MCF 10A (cell line): ENCODE data around the gene IL13RA1. TPM values are rescaled to one million over a fixed set of nuclear protein-coding genes. Genes with fewer than 3 reads are reported as not detected.
A peak's percentile ranks its signal among the peaks of the same experiment; 100 is the strongest.

Source experiments
- BruUV-seq: library from RNA; stranded (reverse); fragments of 400-500 nt; replicated peaks from 2 replicates; lab custom pipeline; 2021; lab: Mats Ljungman, UMichigan
- CTCF ChIA-PET: fragments of 300-600 bp; sonication (Branson Sonifier 250); formaldehyde crosslinking; extraction: SDS; loops from one replicate; lab custom pipeline; 2021; ENCODE audit warnings: antibody characterized with exemption, inconsistent platforms; lab: Yijun Ruan, JAX
- POLR2A ChIA-PET: fragments of 300-600, 350-650 bp; sonication (Branson Sonifier 250); formaldehyde crosslinking; extraction: SDS; loops from one replicate; lab custom pipeline; 2020; ENCODE audit warnings: antibody characterized with exemption, inconsistent platforms; lab: Yijun Ruan, JAX
- DNase-seq: peaks from one replicate; pipeline ENCODE4 v3.0.0-alpha.2; 2018; ENCODE audit not compliant: unreplicated experiment
- H3K27ac Mint-ChIP-seq: one replicate; pipeline ENCODE4 v1.8.0; 2022; ENCODE audit warnings: mild to moderate bottlenecking, low read depth, mixed read lengths; ENCODE audit not compliant: unreplicated experiment
- H3K27me3 Mint-ChIP-seq: one replicate; pipeline ENCODE4 v1.8.0; 2022; ENCODE audit warnings: mixed read lengths; ENCODE audit not compliant: insufficient read depth, unreplicated experiment
- H3K36me3 Mint-ChIP-seq: one replicate; pipeline ENCODE4 v1.8.0; 2022; ENCODE audit warnings: mild to moderate bottlenecking, moderate library complexity, mixed read lengths; ENCODE audit not compliant: insufficient read depth, unreplicated experiment
- H3K4me1 Mint-ChIP-seq: one replicate; pipeline ENCODE4 v1.8.0; 2022; ENCODE audit warnings: mixed read lengths; ENCODE audit not compliant: insufficient read depth, unreplicated experiment
- H3K4me3 Mint-ChIP-seq: one replicate; pipeline ENCODE4 v1.8.0; 2022; ENCODE audit warnings: mild to moderate bottlenecking, moderate library complexity, mixed read lengths; ENCODE audit not compliant: unreplicated experiment
- H3K9me3 Mint-ChIP-seq: one replicate; pipeline ENCODE4 v1.8.0; 2022; ENCODE audit warnings: mixed read lengths; ENCODE audit not compliant: unreplicated experiment
- intact Hi-C: fragments of 100-400 bp; cut with micrococcal nuclease; formaldehyde crosslinking; loops from 2 replicates; pipeline ENCODE4 v1.14.1; 2022
- total RNA-seq: library from RNA; stranded (reverse); gene quantifications from 2 replicates; pipeline ENCODE4 v1.2.3, GENCODE V29; 2022
- TF ChIP-seq, protein P1 (sequence below): fragments of 200-600 bp; IDR thresholded peaks from one replicate; pipeline ENCODE4 v1.8.0; 2022; ENCODE audit warnings: antibody characterized with exemption, mild to moderate bottlenecking; ENCODE audit not compliant: unreplicated experiment

The IL13RA1 gene
- total RNA-seq, 1 experiment from 2014 or later = 27.4 TPM

GRCh38 chrX:118724365-118724764 lies 3.0 kb upstream of the IL13RA1 start:
- H3K27ac Mint-ChIP-seq = no peak overlapping the region
- ChIA-PET POLR2A (interaction anchor here (0.9 kb wide), 1 partner anchor 336 kb away, joined by 4 read pairs; no protein-coding TSS in a partner anchor), CTCF (no interaction called here)
- intact Hi-C loops = no loop called here
- H3K4me1 Mint-ChIP-seq = peaks cover 26% of the 10 kb centered on the region
- DNase-seq = no peak
- BruUV-seq = no TSS peak
- H3K9me3 Mint-ChIP-seq = no peaks in the 10 kb centered on the region
- H3K36me3 Mint-ChIP-seq = peaks cover 8% of the 10 kb centered on the region
- H3K4me3 Mint-ChIP-seq = no peak overlapping the region
- TF ChIP-seq, protein P1, sequence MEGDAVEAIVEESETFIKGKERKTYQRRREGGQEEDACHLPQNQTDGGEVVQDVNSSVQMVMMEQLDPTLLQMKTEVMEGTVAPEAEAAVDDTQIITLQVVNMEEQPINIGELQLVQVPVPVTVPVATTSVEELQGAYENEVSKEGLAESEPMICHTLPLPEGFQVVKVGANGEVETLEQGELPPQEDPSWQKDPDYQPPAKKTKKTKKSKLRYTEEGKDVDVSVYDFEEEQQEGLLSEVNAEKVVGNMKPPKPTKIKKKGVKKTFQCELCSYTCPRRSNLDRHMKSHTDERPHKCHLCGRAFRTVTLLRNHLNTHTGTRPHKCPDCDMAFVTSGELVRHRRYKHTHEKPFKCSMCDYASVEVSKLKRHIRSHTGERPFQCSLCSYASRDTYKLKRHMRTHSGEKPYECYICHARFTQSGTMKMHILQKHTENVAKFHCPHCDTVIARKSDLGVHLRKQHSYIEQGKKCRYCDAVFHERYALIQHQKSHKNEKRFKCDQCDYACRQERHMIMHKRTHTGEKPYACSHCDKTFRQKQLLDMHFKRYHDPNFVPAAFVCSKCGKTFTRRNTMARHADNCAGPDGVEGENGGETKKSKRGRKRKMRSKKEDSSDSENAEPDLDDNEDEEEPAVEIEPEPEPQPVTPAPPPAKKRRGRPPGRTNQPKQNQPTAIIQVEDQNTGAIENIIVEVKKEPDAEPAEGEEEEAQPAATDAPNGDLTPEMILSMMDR = no peak
- H3K27me3 Mint-ChIP-seq = peaks cover 10% of the 10 kb centered on the region

DNA sequence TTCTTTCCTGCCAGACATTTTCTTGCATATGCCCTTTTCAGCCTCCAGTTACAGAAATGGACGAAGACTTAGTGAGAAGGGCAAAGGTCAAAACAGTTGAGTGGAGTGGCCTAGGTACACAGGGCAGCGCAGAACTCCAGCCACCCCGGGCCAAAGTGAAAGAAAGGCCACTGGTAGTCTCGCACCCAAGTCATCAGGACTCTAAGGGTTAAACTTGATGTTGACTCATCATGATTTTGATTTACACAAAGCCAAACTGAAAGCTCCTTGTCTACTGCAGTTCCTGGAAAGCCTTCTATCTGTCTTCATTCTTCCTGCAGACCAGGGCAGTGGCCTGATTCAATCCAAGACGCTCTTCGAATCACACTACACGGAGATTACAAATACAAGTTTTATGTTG lies 2.6 kb upstream of the IL13RA1 start:
- intact Hi-C loops = no loop called here
- Mint-ChIP-seq H3K4me3 (no peak overlapping the region), H3K4me1 (peaks cover 26% of the 10 kb centered on the region), H3K27ac (no peak overlapping the region), H3K36me3 (peaks cover 8% of the 10 kb centered on the region), H3K27me3 (peaks cover 10% of the 10 kb centered on the region), H3K9me3 (no peaks in the 10 kb centered on the region)
- BruUV-seq = no TSS peak
- ChIA-PET CTCF (no interaction called here), POLR2A (interaction anchor here (0.9 kb wide), 1 partner anchor 336 kb away, joined by 4 read pairs; no protein-coding TSS in a partner anchor)
- TF ChIP-seq, protein P1 = no peak
- peak; percentile 36 for DNase-seq

DNA sequence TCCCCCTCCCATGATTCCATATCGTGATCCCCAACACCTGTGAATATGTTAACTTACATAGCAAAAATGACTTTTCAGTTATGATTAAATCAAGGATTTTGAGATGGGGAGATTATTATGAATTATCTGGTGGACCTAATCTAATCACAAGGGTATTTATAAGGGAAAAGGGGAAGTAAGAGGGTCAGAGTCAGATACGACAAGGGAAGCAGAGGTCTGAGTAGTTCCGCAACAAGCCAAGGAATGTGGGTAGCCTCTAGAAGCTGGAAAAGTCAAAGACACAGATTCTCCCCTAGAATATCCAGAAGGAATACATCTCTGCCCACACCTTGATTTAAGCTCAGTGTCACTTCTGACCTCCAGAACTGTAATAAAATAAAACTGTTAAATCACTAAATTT lies 1.0 kb upstream of the IL13RA1 start:
- Mint-ChIP-seq H3K4me3 (peak overlapping the region; percentile 66), H3K9me3 (no peaks in the 10 kb centered on the region), H3K4me1 (peaks cover 33% of the 10 kb centered on the region), H3K36me3 (peaks cover 8% of the 10 kb centered on the region), H3K27ac (peak overlapping the region; percentile 49), H3K27me3 (peaks cover 10% of the 10 kb centered on the region)
- intact Hi-C loops = no loop called here
- ChIA-PET POLR2A (interaction anchor here (0.6 to 1.1 kb wide), 2 partner anchors 43 to 241 kb away, joined by 3 read pairs; no protein-coding TSS in a partner anchor), CTCF (interaction anchor here (1.5 kb wide), 1 partner anchor 90 kb away, joined by 3 read pairs; no protein-coding TSS in a partner anchor)
- TF ChIP-seq, protein P1 = no peak
- no peak for DNase-seq
- BruUV-seq = no TSS peak

DNA sequence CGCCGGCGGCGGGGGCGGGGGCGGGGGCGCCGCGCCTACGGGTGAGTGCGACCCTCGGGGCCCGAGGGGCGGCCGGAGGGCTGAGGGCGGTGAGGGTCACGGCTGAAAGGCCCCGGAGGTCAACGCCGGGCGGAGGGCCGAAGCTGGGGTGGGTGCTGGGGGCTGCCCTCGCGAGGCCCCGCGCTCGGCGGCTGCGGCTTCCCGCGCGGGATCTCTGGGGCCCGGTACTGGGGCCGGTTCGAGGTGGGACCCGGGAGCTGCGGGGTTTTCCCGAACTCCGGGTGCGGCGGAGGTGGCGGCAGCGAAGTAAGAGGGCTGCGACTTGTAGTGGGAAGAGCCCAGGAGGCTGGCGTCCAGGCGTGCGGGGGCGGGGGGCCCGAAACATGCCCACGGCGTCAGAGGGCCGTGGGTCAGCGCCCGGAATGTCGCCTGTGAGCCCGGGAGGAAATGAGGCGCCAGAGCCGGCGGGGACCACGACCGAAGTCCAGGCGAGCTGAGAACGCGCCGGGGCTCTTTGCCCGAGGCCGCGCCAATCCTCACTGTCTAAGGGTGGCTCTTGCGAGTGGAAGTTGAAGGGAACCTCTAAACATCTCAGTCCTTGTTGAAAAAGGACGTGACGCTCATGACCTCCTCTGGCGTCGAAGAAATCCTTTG lies 407 bp downstream of the IL13RA1 start:
- Mint-ChIP-seq H3K4me1 (peaks cover 33% of the 10 kb centered on the region), H3K9me3 (no peaks in the 10 kb centered on the region), H3K36me3 (peaks cover 8% of the 10 kb centered on the region), H3K27ac (peak overlapping the region; percentile 13), H3K4me3 (peak overlapping the region; percentile 66), H3K27me3 (peaks cover 10% of the 10 kb centered on the region)
- TF ChIP-seq, protein P1 = no peak
- no TSS peak for BruUV-seq
- ChIA-PET POLR2A (interaction anchor here (0.9 to 2.6 kb wide), 5 partner anchors 11 to 28 kb away, joined by 3 to 10 read pairs (median 4); no protein-coding TSS in a partner anchor), CTCF (no interaction called here)
- no peak for DNase-seq
- intact Hi-C loops = no loop called here
